SK-N-SH (cell line): ENCODE measurements around the gene STK17B. TPM values are rescaled to one million over a fixed set of nuclear protein-coding genes. Genes with fewer than 3 reads are reported as not detected.

Source experiments
- CTCF ChIA-PET: fragments of 300-600, 350-600 bp; formaldehyde crosslinking; extraction: SDS; loops from one replicate; lab custom pipeline; 2021; lab: Yijun Ruan, JAX
- POLR2A ChIA-PET: fragments of 350-600 bp; sonication (Branson Sonifier 250); formaldehyde crosslinking; extraction: SDS; loops from one replicate; lab custom pipeline; 2020; ENCODE audit warnings: antibody characterized with exemption, inconsistent platforms; lab: Yijun Ruan, JAX
- DNase-seq: peaks from one replicate; pipeline ENCODE4 v3.0.0; 2012
- H2AFZ ChIP-seq: fragments of 200-600 bp; sonication (generic); 2 replicates; pipeline ENCODE4 v1.8.1; 2016; ENCODE audit warnings: antibody characterized with exemption, mild to moderate bottlenecking, low read depth
- H3F3A ChIP-seq: fragments of 200-600 bp; sonication (generic); replicated peaks from 2 replicates; pipeline ENCODE3; 2016; ENCODE audit warnings: antibody characterized with exemption, mild to moderate bottlenecking; ENCODE audit not compliant: insufficient read depth
- H3K27ac ChIP-seq, 2 experiments: fragments of 200-500 bp in 1 of 2; fragments of 200-600 bp in 1 of 2; sonication (Bioruptor generic) in 1 of 2; sonication (generic), shearing (Covaris generic) in 1 of 2; 2 replicates each; pipeline versions ENCODE4 v1.5.1 to v1.6.1; 2014 to 2016; ENCODE audit warnings: low read depth in 2 of 2, inconsistent platforms in 1 of 2, low read length in 1 of 2, mild to moderate bottlenecking in 1 of 2, mixed read lengths in 1 of 2
- H3K27me3 ChIP-seq: fragments of 200-600 bp; sonication (generic), shearing (Covaris generic); 2 replicates; pipeline ENCODE4 v1.6.1; 2016; ENCODE audit warnings: mixed run types; ENCODE audit not compliant: insufficient read depth
- H3K36me3 ChIP-seq, 2 experiments: fragments of 200-500 bp in 1 of 2; fragments of 200-600 bp in 1 of 2; sonication (Bioruptor generic) in 1 of 2; sonication (generic) in 1 of 2; replicated peaks in 1 of 2; 2 replicates each; pipeline versions ENCODE3 to v1.5.1; 2014 to 2016; ENCODE audit warnings: low read length in 1 of 2, mild to moderate bottlenecking in 1 of 2; ENCODE audit not compliant: insufficient read depth in 2 of 2, control insufficient read depth in 1 of 2
- H3K4me1 ChIP-seq, 2 experiments: fragments of 200-500 bp in 1 of 2; fragments of 200-600 bp in 1 of 2; sonication (Bioruptor generic) in 1 of 2; sonication (generic), shearing (Covaris generic) in 1 of 2; 2 replicates each; pipeline versions ENCODE4 v1.5.1 to v1.6.1; 2014 to 2016; ENCODE audit warnings: low read depth in 1 of 2, low read length in 1 of 2, mixed run types in 1 of 2; ENCODE audit not compliant: insufficient read depth in 2 of 2, control insufficient read depth in 1 of 2
- H3K4me2 ChIP-seq: fragments of 200-600 bp; sonication (generic), shearing (Covaris generic); 2 replicates; pipeline ENCODE4 v1.6.1; 2017; ENCODE audit warnings: mixed run types
- H3K4me3 ChIP-seq, 2 experiments: fragments of 200-500 bp in 1 of 2; fragments of 200-600 bp in 1 of 2; sonication (Bioruptor generic) in 1 of 2; sonication (generic), shearing (Covaris generic) in 1 of 2; 2 replicates each; pipeline versions ENCODE4 v1.5.1 to v1.8.1; 2014 to 2016; ENCODE audit warnings: low read depth in 2 of 2, inconsistent platforms in 1 of 2, low read length in 1 of 2, mild to moderate bottlenecking in 1 of 2, mixed read lengths in 1 of 2, moderate library complexity in 1 of 2
- H3K79me2 ChIP-seq: fragments of 200-600 bp; sonication (generic); 2 replicates; pipeline ENCODE4 v1.8.1; 2017; ENCODE audit warnings: mild to moderate bottlenecking; ENCODE audit not compliant: insufficient read depth
- H3K9ac ChIP-seq: fragments of 200-600 bp; sonication (generic); 2 replicates; pipeline ENCODE4 v1.6.1; 2017; ENCODE audit warnings: mixed run types
- H3K9me2 ChIP-seq: fragments of 200-600 bp; sonication (generic); 2 replicates; pipeline ENCODE4 v1.6.1; 2017; ENCODE audit warnings: mixed run types
- H3K9me3 ChIP-seq: fragments of 200-600 bp; sonication (generic); 2 replicates; pipeline ENCODE4 v1.6.1; 2017; ENCODE audit warnings: mixed run types, mild to moderate bottlenecking, moderate library complexity
- H4K20me1 ChIP-seq: fragments of 200-600 bp; sonication (generic); 2 replicates; pipeline ENCODE4 v1.6.1; 2017; ENCODE audit warnings: mild to moderate bottlenecking, mixed run types; ENCODE audit not compliant: insufficient read depth
- CHD2 ChIP-seq: fragments of 150-350 bp; IDR thresholded peaks from 2 replicates; pipeline ENCODE4 v1.6.1; 2018; ENCODE audit warnings: low read length; ENCODE audit not compliant: partially characterized antibody
- ELF1 ChIP-seq: IDR thresholded peaks from 2 replicates; pipeline ENCODE4 v1.4.0; 2012
- EP300 ChIP-seq, 2 experiments: IDR thresholded peaks; 2 replicates each; pipeline versions ENCODE4 v1.4.0 to v1.6.1; 2012; ENCODE audit warnings: borderline replicate concordance in 1 of 2, low read depth in 1 of 2, low read length in 1 of 2
- FOXJ3 ChIP-seq: sonication (generic); formaldehyde crosslinking; IDR thresholded peaks from 2 replicates; pipeline ENCODE4 v1.5.1; 2020; ENCODE audit warnings: mild to moderate bottlenecking, missing genetic modification reagents
- FOXM1 ChIP-seq: IDR thresholded peaks from 2 replicates; pipeline ENCODE4 v1.4.0; 2012; ENCODE audit warnings: low read depth, mild to moderate bottlenecking
- MXI1 ChIP-seq: IDR thresholded peaks from 2 replicates; pipeline ENCODE4 v1.6.1; 2012; ENCODE audit warnings: mild to moderate bottlenecking, low read depth, low read length, improper control_type of control experiment
- NRF1 ChIP-seq: IDR thresholded peaks from 2 replicates; pipeline ENCODE4 v1.6.1; 2012; ENCODE audit warnings: low read depth, mild to moderate bottlenecking, low read length
- RAD21 ChIP-seq: IDR thresholded peaks from 2 replicates; pipeline ENCODE4 v1.6.1; 2012; ENCODE audit warnings: mild to moderate bottlenecking, low read length
- RFX5 ChIP-seq: IDR thresholded peaks from 2 replicates; pipeline ENCODE4 v1.6.1; 2012; ENCODE audit warnings: mild to moderate bottlenecking, improper control_type of control experiment, low read length
- SMC3 ChIP-seq: IDR thresholded peaks from 2 replicates; pipeline ENCODE4 v1.6.1; 2012; ENCODE audit warnings: low read depth, low read length, improper control_type of control experiment
- TCF12 ChIP-seq: IDR thresholded peaks from 2 replicates; pipeline ENCODE4 v1.4.0; 2012
- TEAD4 ChIP-seq: IDR thresholded peaks from 2 replicates; pipeline ENCODE4 v1.4.0; 2012; ENCODE audit warnings: mild to moderate bottlenecking, borderline replicate concordance; ENCODE audit not compliant: insufficient read depth
- WGBS: methylation state at CpG from one replicate; pipeline ENCODE4 v1.1.6; 2017; ENCODE audit warnings: low lambda C conversion rate; 5-methylcytosine and 5-hydroxymethylcytosine counted together
- polyA plus RNA-seq, 3 experiments: library from polyadenylated mRNA; depleted of rRNA; stranded (reverse); fragments of >200 nt; gene quantifications; 2 replicates each; pipeline ENCODE4 v1.2.3, GENCODE V29; 2012
- TF ChIP-seq, protein P1 (sequence below): IDR thresholded peaks from 2 replicates; pipeline ENCODE4 v1.4.0; 2012; ENCODE audit warnings: low read depth, borderline replicate concordance
- TF ChIP-seq, protein P2 (sequence below): fragments of 150-350 bp; IDR thresholded peaks from 2 replicates; pipeline ENCODE4 v1.6.1; 2016; ENCODE audit warnings: mild to moderate bottlenecking, low read depth, low read length
- TF ChIP-seq, protein P3 (sequence below): IDR thresholded peaks from 2 replicates; pipeline ENCODE4 v1.4.0; 2012; ENCODE audit warnings: low read depth
- TF ChIP-seq, protein P4 (sequence below): IDR thresholded peaks from 2 replicates; pipeline ENCODE4 v1.6.1; 2012; ENCODE audit warnings: mild to moderate bottlenecking, low read depth, low read length, moderate library complexity

The STK17B gene
- polyA plus RNA-seq, 1 of the 3 experiments (the other 2 are of a cell fraction) = 5.1 TPM

DNA sequence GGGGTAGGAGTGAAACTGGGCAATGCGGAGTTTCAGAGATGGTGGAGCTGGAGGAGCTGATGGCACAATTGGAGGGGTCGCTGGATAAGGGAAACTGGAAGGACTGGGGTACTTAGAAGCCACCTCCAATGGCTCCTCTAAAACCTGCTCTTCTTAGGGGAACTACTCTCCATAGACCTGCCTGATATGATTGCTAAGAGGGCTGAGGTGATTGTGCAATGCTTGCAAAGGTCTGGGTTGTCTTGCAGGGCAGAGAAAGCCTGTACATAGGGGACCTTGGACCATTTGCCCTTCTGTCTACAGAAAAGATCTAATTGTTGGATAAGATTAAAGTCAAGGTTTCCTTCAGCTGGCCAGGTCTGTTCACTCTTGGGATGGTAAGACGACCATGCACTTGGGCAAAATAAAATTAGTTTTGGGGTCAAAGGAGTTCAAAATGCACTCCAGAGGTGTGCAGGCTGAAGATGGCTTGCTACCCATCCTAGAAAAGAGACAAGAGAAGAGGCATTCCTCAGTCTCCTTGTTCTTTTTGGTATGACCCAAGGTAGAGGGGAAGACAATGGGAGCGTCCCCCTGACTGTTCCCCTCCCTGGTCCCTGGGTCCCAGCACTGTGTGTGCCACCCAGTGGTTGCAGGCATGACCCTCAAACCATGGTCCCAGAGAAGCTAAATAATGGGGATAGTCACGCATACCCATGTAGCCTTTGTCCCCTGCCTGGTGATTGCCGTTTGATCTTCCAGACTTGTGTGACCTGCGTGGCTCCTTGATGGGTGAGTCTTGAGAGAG lies 41.1 kb downstream of the STK17B start:
- H2AFZ ChIP-seq = no peak overlapping the region
- 79% methylated on average over 6 of the region's 7 CpGs for WGBS
- POLR2A ChIA-PET = no interaction called here
- DNase-seq = peak; percentile 16
- TF ChIP-seq, protein P1, sequence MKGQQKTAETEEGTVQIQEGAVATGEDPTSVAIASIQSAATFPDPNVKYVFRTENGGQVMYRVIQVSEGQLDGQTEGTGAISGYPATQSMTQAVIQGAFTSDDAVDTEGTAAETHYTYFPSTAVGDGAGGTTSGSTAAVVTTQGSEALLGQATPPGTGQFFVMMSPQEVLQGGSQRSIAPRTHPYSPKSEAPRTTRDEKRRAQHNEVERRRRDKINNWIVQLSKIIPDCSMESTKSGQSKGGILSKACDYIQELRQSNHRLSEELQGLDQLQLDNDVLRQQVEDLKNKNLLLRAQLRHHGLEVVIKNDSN = no peak
- TF ChIP-seq, protein P2, sequence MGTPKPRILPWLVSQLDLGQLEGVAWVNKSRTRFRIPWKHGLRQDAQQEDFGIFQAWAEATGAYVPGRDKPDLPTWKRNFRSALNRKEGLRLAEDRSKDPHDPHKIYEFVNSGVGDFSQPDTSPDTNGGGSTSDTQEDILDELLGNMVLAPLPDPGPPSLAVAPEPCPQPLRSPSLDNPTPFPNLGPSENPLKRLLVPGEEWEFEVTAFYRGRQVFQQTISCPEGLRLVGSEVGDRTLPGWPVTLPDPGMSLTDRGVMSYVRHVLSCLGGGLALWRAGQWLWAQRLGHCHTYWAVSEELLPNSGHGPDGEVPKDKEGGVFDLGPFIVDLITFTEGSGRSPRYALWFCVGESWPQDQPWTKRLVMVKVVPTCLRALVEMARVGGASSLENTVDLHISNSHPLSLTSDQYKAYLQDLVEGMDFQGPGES = no peak
- no peak for TF ChIP-seq NRF1
- TF ChIP-seq, protein P3, sequence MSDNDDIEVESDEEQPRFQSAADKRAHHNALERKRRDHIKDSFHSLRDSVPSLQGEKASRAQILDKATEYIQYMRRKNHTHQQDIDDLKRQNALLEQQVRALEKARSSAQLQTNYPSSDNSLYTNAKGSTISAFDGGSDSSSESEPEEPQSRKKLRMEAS = no peak
- TF ChIP-seq, all 33 proteins: peak for 0
- peaks cover 30% of the 10 kb centered on the region for H3K9me3 ChIP-seq
- H3K4me3 ChIP-seq = no peak overlapping the region
- H3K36me3 ChIP-seq = peaks cover 20 to 30% of the 10 kb centered on the region in 2 experiments
- peaks cover 36% of the 10 kb centered on the region for H3F3A ChIP-seq
- H3K4me2 ChIP-seq = no peak overlapping the region
- H3K9ac ChIP-seq = no peak overlapping the region
- no peaks in the 10 kb centered on the region for H3K27me3 ChIP-seq
- H3K27ac ChIP-seq = no peak overlapping the region
- H3K9me2 ChIP-seq = no peaks in the 10 kb centered on the region; the same call in 1 of the 2 replicates
- CTCF ChIA-PET = no interaction called here
- no peaks in the 10 kb centered on the region for H3K4me1 ChIP-seq
- H4K20me1 ChIP-seq = no peaks in the 10 kb centered on the region
- no peaks in the 10 kb centered on the region for H3K79me2 ChIP-seq

DNA sequence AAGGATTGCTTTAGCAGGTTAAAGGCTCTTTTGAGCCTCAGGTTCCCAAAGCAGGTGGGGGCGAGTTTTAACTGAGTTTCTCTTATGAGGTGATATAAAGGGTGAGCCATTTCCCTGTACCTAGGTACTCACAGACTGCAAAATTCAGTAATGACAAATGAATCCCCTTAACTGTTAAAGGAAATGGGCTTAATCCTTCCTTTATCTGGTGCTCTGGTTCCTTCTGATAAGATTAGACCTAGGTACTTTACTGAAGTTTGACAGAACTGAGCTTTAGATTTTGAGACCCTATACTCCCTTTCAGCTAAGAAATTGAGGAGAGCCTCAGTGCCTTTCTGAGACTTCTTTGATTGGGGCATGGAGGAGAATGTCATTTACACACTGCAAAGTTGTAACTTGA lies 42.6 kb downstream of the STK17B start:
- H3K27me3 ChIP-seq = no peaks in the 10 kb centered on the region
- peaks cover 15% of the 10 kb centered on the region for H3K9me3 ChIP-seq
- peaks cover 9 to 16% of the 10 kb centered on the region in 2 experiments for H3K36me3 ChIP-seq
- no peak overlapping the region for H3K4me2 ChIP-seq
- DNase-seq = no peak
- peaks cover 21% of the 10 kb centered on the region for H3F3A ChIP-seq
- WGBS = 23% methylated on average over 1 of the region's 1 CpG
- H3K9me2 ChIP-seq = no peaks in the 10 kb centered on the region
- H3K27ac ChIP-seq = no peak overlapping the region
- no peak overlapping the region for H3K9ac ChIP-seq
- ChIA-PET POLR2A (no interaction called here), CTCF (interaction anchor here (1.0 kb wide), 1 partner anchor 9 kb away, joined by 3 read pairs; no protein-coding TSS in a partner anchor)
- H3K4me3 ChIP-seq = no peak overlapping the region
- H3K4me1 ChIP-seq = no peaks in the 10 kb centered on the region
- no peaks in the 10 kb centered on the region for H3K79me2 ChIP-seq
- no peak overlapping the region for H2AFZ ChIP-seq
- no peaks in the 10 kb centered on the region for H4K20me1 ChIP-seq
- TF ChIP-seq, protein P4, sequence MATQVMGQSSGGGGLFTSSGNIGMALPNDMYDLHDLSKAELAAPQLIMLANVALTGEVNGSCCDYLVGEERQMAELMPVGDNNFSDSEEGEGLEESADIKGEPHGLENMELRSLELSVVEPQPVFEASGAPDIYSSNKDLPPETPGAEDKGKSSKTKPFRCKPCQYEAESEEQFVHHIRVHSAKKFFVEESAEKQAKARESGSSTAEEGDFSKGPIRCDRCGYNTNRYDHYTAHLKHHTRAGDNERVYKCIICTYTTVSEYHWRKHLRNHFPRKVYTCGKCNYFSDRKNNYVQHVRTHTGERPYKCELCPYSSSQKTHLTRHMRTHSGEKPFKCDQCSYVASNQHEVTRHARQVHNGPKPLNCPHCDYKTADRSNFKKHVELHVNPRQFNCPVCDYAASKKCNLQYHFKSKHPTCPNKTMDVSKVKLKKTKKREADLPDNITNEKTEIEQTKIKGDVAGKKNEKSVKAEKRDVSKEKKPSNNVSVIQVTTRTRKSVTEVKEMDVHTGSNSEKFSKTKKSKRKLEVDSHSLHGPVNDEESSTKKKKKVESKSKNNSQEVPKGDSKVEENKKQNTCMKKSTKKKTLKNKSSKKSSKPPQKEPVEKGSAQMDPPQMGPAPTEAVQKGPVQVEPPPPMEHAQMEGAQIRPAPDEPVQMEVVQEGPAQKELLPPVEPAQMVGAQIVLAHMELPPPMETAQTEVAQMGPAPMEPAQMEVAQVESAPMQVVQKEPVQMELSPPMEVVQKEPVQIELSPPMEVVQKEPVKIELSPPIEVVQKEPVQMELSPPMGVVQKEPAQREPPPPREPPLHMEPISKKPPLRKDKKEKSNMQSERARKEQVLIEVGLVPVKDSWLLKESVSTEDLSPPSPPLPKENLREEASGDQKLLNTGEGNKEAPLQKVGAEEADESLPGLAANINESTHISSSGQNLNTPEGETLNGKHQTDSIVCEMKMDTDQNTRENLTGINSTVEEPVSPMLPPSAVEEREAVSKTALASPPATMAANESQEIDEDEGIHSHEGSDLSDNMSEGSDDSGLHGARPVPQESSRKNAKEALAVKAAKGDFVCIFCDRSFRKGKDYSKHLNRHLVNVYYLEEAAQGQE = no peak
- TF ChIP-seq, protein P3 = no peak
- TF ChIP-seq TEAD4 (no peak), FOXM1 (no peak), MXI1 (no peak), SMC3 (no peak), RAD21 (no peak), CHD2 (no peak), RFX5 (no peak), NRF1 (no peak), ELF1 (no peak), FOXJ3 (no peak), EP300 (IDR thresholded peaks at IDR 0.05; ENCODE audit: borderline replicate concordance in 1 of 2, low read depth in 1 of 2, low read length in 1 of 2) (no peak), TCF12 (no peak)
- TF ChIP-seq, protein P2 = no peak
- TF ChIP-seq, protein P1 = no peak
